Middle frontal gyrus (tissue), 1 donor: ENCODE data around the gene DDX24.

Experiments
- DNase-seq: peaks from one replicate; pipeline ENCODE4 v3.0.0-alpha.2; 2015; ENCODE audit warnings: low spot score; ENCODE audit errors: extremely low spot score

DDX24 gene

GRCh38 chr14:94014382-94014781, 66.6 kb downstream of the DDX24 start:
- no peak for DNase-seq

GRCh38 chr14:94011795-94012194, 69.2 kb downstream of the DDX24 start:
- DNase-seq, result no peak

DNA sequence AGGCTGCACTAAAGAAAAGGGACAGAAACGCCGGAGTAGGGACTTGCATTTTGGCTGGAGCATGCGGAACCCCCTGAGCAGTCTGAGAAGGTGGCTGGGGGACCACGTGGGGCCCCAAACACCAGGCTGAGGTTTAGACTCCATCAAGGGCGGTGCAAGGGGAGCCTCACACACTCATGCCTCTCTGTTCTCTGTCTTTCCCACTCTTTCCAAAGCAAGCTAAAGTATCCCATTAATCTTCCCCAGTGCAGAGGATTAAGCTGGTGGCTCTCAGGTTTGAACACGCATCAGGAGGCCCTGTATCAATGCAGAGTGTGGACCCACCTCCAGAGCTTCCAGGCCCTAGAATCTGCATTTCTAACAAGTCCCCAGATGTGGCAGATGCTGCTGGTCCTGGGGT, 70.4 kb downstream of the DDX24 start:
- no peak for DNase-seq

DNA sequence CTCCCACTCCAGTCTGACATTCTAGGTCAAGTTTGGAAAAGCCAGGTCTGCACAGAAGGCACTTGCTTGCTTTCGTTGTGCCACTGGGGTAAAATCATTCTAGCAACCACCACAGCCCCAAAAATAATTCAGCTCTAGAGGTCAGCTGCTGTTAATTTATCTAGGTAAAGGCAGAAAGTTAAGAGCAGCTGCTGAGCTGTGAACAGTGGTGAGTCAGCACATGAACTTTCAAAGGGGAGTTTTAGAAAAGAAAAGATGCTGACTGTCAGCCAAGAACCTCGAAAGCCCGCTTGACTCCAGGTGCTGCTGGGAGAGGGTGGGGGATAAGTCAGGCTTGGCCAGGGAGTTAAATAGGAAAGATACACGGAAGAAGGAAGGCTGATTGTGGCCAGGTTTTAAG, 71.2 kb downstream of the DDX24 start:
- no peak for DNase-seq

- no peak for DNase-seq
These were observed 72.8 kb downstream of the DDX24 start for GRCh38 chr14:94008234-94008633.

DNA sequence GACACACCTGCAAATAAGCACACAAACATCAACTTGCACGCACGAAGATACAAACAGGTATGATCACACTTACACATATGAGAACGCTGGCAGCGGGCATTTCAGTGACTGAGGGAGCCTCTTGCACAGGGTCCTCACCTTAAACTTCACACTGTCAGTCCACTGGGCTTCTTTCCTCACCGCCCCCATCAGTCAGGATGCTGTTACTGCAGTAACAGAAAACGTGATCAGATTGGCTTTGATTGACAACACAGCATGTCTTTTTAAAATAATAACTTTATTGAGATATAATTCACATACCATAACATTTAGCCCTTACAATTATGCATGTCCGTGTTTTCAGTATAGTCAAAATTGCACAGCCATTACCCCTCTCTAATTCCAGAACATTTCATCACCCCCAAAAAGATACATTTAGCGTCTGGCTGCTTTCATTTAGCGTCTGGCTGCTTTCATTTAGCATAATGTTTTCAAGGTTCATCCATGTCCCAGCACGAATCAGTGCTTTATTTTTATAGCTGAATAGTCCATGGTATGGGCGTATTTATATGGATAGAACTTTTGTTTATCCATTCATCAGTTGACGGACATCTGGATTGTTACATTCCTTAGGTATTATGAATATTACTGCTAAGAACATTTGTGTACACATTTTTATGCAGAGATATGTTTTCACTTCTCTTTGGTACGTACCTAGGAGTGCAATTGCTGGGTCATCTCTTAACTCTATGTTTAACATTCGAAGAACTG, 75.5 kb downstream of the DDX24 start:
- no peak for DNase-seq

- no peak for DNase-seq
These were observed 77.0 kb downstream of the DDX24 start for GRCh38 chr14:94004015-94004414.

- DNase-seq, result no peak
These were observed 77.6 kb downstream of the DDX24 start for GRCh38 chr14:94003397-94003796.

DNA sequence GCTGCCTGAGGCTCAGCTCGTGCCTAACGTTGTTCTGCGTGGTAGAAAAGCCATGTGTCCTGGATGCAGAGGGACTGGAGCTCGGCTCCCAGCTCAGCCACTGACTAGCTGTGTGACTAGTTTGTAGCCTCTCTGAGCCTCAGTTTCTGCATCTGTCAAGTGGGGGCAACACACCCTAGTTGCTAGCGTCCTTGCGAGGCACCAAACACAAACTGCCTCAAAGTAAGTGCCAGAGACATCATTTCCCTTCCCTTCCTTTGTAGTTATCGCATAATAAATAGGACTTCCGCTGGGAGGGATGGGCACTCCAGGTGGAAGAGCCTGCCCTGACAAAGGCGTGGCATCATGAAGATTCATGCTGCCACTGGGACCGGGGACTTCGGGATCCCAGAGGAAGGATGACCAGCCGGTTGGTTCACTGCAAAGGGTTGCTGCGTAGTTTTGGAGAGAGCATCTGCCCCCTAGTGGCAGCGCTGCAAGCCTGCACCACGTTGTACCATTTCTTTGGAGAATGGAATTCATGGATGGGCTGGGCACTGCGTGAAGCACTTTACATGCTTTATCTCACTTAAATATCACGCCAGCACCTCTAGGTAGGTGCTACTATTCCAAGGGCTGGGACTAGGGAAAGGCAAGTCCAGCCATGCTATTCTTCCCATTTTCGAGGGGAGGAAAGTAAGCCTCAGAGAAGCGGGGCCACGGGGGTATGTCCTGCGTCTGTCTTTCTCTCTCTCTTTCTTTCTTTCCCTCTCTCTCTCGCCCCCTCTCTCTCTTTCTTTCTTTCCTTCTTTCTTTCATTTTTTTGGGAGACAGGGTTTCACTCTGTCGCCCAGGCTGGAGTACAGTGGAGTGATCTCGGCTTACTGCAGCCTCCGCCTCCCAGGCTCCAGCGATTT, 79.3 kb downstream of the DDX24 start:
- DNase-seq, result peak; percentile 51

- DNase-seq, result no peak
These were observed 80.0 kb downstream of the DDX24 start for GRCh38 chr14:94001016-94001415.

- DNase-seq, result no peak
These were observed 80.7 kb downstream of the DDX24 start for GRCh38 chr14:94000267-94000666.

DNA sequence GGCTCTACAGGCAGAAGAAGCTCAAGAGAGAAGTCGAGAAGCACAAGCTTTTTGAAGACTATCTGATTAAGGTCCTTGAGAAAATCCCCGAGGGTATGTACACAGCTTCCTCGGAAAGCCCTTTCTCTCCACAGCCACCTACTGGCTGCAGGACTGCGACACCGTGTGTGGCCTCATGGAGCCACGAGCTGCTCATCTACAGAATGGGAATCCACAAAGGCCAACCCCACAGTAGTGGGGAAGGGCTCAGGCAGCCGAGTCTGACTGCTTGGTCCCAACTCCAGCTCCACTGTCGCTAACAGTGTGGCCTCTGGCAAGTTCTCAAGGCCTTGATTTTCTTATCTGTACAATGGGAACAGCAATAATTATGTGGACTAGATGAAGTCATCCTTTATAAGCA, 81.4 kb downstream of the DDX24 start:
- no peak for DNase-seq

DNA sequence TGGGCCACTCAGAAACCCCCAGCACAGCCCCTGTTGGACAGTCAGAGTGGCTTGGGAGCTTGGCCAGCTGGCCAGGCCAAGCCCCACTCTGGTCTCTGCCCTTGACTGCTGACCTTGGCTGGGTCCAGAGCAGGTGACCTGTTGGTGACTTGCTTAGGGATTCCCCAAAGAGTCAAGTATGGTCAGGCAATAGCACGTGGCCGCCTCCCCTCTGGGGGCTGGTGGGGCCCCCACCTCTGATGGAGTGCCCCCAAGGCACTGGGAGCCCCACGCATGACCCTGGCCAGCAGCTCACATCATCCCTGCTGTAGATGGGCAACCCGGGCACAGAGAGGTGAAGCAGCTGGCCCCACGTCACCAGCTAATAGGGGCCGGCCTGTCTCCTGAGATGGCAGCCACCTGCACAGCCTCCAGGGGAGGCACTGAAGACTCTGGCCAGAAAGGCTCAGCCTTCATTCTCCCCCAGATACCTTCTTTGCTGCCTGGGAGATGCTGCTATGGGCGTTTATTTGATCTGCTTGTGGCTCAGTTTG, 82.1 kb downstream of the DDX24 start:
- DNase-seq, result no peak
